ENCODE data around the gene SYNDIG1.

DNA sequence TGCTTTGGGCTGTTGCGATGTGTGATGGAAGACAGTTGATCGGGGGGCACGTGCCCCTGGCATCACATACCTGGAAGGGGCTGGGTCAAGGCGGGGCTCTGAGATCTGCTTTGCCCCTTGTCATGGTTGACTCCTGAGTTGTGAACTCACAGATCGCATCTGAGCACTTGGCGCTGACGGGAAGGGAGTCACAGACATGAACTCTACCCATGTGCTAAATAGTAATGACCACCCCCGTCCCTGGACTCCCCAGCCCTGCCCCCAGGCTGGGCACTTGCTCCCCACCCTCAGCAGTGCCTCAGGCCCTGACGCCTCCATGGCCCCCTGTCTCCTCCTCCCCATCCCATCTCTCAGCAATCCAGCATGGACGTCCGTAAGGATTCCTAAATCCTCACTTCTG, 107.0 kb downstream of the SYNDIG1 start:
- no peak for TF ChIP-seq CTCF (IDR thresholded peaks at IDR 0.05)
- TF ChIP-seq POLR2A (IDR thresholded peaks at IDR 0.05) = no peak

Measured in body of pancreas (tissue), 4 donors.